Psoas muscle (tissue), 8 donors: Measurements from ENCODE around the gene CTSZ. TPM values are rescaled to one million over a fixed set of nuclear protein-coding genes. Genes with fewer than 3 reads are reported as not detected.

Experiments used
- ATAC-seq, 4 donors: fragments of 200-7000 bp; cut with Tn5 transposase; one replicate each; pipeline ENCODE4 v1.9.1; 2020; ENCODE audit warnings: moderate library complexity in 3 of 4, mild to moderate bottlenecking in 2 of 4
- DNase-seq, 2 donors: peaks; one replicate each; pipeline ENCODE4 v3.0.0-alpha.2; 2020
- H3K27ac ChIP-seq: fragments of 200-600 bp; one replicate; pipeline ENCODE4 v1.8.0; 2022
- H3K27me3 ChIP-seq, 3 donors: fragments of 200-600 bp in 1 of 3; one replicate each; pipeline versions ENCODE4 v1.6.1 to v1.8.0; 2013 to 2022; ENCODE audit warnings: low read length in 2 of 3, mild to moderate bottlenecking in 2 of 3, moderate library complexity in 1 of 3; ENCODE audit not compliant: insufficient read depth in 3 of 3
- H3K36me3 ChIP-seq, 2 donors: fragments of 200-600 bp in 1 of 2; one replicate each; pipeline versions ENCODE4 v1.6.1 to v1.8.0; 2013 to 2022; ENCODE audit warnings: low read depth in 1 of 2, mild to moderate bottlenecking in 1 of 2, moderate library complexity in 1 of 2; ENCODE audit not compliant: insufficient read depth in 1 of 2
- H3K4me1 ChIP-seq: fragments of 200-600 bp; one replicate; pipeline ENCODE4 v1.8.0; 2022
- H3K4me3 ChIP-seq: fragments of 200-600 bp; one replicate; pipeline ENCODE4 v1.8.0; 2022; ENCODE audit warnings: mild to moderate bottlenecking
- H3K9me3 ChIP-seq: fragments of 200-600 bp; one replicate; pipeline ENCODE4 v1.8.0; 2022
- CTCF ChIP-seq: fragments of 200-600 bp; IDR thresholded peaks from one replicate; pipeline ENCODE4 v1.8.0; 2022; ENCODE audit warnings: antibody characterized with exemption
- WGBS, 3 donors: extraction: QIAGEN DNeasy Blood & Tissue Kit; methylation state at CpG; one replicate each; pipeline versions ENCODE4 v1.1.6 to v1.1.7; 2013; 5-methylcytosine and 5-hydroxymethylcytosine counted together
- intact Hi-C, 2 donors: fragments of 100-400 bp; cut with DNase I; formaldehyde crosslinking; loops; one replicate each; pipeline versions ENCODE4 v1.11.0 to v1.14.2; 2022
- polyA plus RNA-seq, 3 donors: library from polyadenylated mRNA; stranded (reverse); fragments of 200-250 nt; gene quantifications; one replicate each; pipeline ENCODE4 v1.2.3, GENCODE V29; 2013
- total RNA-seq, 4 donors: library from RNA; stranded (reverse); fragmentation: NEBNext Ultra II Directional in 2 of 4; extraction: Animal tissue kit (Norgen Biotek cat#: 25700) in 2 of 4; gene quantifications; one replicate each; pipeline versions ENCODE4 v1.2.1 to v1.2.4, GENCODE V29; 2021 to 2023
- donor health status: healthy with polysubstance abuse.
- donor health status: DM: no; HTN: no; CAD: no; lungs with moderate emphysema.
- donor health status: Bipolar disorder and iron deficiency.
- donor health status: healthy.
- donor health status: DM: yes; HTN: yes; CAD: no.
- donor health status: DM: no; HTN: no; CAD: no.
- donor health status: DM: no; HTN: no; CAD: no.
- donor health status: DM: yes; HTN: yes; CAD: no.

Gene CTSZ
- total and polyA plus RNA-seq, 7 donors: 38.2 to 50.5 (median 42.4) TPM

GRCh38 chr20:59015812-59016711 lies 9.0 kb upstream of the CTSZ start:
- H3K4me1 ChIP-seq: peaks cover 2% of the 10 kb centered on the region
- intact Hi-C loops: no loop called here
- no peak overlapping the region for H3K27ac ChIP-seq
- no peak for DNase-seq
- H3K9me3 ChIP-seq: no peaks in the 10 kb centered on the region
- WGBS, 3 donors: 79 to 89% (median 80%) methylated on average over 16 of the region's 16 CpGs
- no peak overlapping the region for H3K4me3 ChIP-seq
- ATAC-seq: no peak
- H3K27me3 ChIP-seq: no peaks in the 10 kb centered on the region
- no peaks in the 10 kb centered on the region for H3K36me3 ChIP-seq
- TF ChIP-seq CTCF: no peak

GRCh38 chr20:59015411-59015810 lies 8.4 kb upstream of the CTSZ start:
- DNase-seq (no peak), ATAC-seq (no peak)
- no peaks in the 10 kb centered on the region for H3K36me3 ChIP-seq
- H3K4me1 ChIP-seq: peaks cover 3% of the 10 kb centered on the region
- H3K4me3 ChIP-seq: no peak overlapping the region
- H3K9me3 ChIP-seq: no peaks in the 10 kb centered on the region
- no peak overlapping the region for H3K27ac ChIP-seq
- intact Hi-C loops: no loop called here
- TF ChIP-seq CTCF: no peak
- no peaks in the 10 kb centered on the region for H3K27me3 ChIP-seq
- 90 to 93% (median 91%) methylated on average over 16 of the region's 16 CpGs for WGBS, 3 donors

- WGBS, 3 donors: 90 to 93% (median 90%) methylated on average over 17 of the region's 17 CpGs
- Histone ChIP-seq H3K4me1 (peaks cover 3% of the 10 kb centered on the region), H3K4me3 (no peak overlapping the region), H3K36me3 (no peaks in the 10 kb centered on the region), H3K27me3 (no peaks in the 10 kb centered on the region), H3K27ac (no peak overlapping the region), H3K9me3 (no peaks in the 10 kb centered on the region)
- TF ChIP-seq CTCF: no peak
- DNase-seq (no peak), ATAC-seq (no peak)
- intact Hi-C loops: no loop called here
Measured at GRCh38 chr20:59014680-59015389, 7.8 kb upstream of the CTSZ start.

GRCh38 chr20:59013959-59014608 lies 7.0 kb upstream of the CTSZ start:
- Histone ChIP-seq H3K36me3 (no peaks in the 10 kb centered on the region), H3K9me3 (no peaks in the 10 kb centered on the region), H3K27me3 (no peaks in the 10 kb centered on the region), H3K27ac (no peak overlapping the region), H3K4me3 (no peak overlapping the region), H3K4me1 (peaks cover 3% of the 10 kb centered on the region)
- intact Hi-C loops: no loop called here
- TF ChIP-seq CTCF: no peak
- no peak for ATAC-seq
- 77 to 89% (median 82%) methylated on average over 13 of the region's 13 CpGs for WGBS, 3 donors
- DNase-seq: no peak
